Left ventricle myocardium inferior (tissue), 1 donor: ENCODE measurements around the gene FBXO40. TPM values are rescaled to one million over a fixed set of nuclear protein-coding genes. Genes with fewer than 3 reads are reported as not detected.

Experiments used
- DNase-seq: peaks from one replicate; pipeline ENCODE4 v3.0.0-alpha.2; 2020
- H3K27ac ChIP-seq: fragments of 200-600 bp; replicated peaks from 2 replicates; pipeline ENCODE4 v1.8.0; 2021
- H3K27me3 ChIP-seq: fragments of 200-600 bp; 2 replicates; pipeline ENCODE4 v1.8.0; 2021; ENCODE audit warnings: low read depth
- H3K36me3 ChIP-seq: fragments of 200-600 bp; 2 replicates; pipeline ENCODE4 v1.8.0; 2021
- H3K4me1 ChIP-seq: fragments of 200-600 bp; 2 replicates; pipeline ENCODE4 v1.8.0; 2021
- H3K4me3 ChIP-seq: fragments of 200-600 bp; 2 replicates; pipeline ENCODE4 v1.8.0; 2021; ENCODE audit warnings: mild to moderate bottlenecking, moderate library complexity
- H3K9me3 ChIP-seq: fragments of 200-600 bp; replicated peaks from 2 replicates; pipeline ENCODE4 v1.8.0; 2021
- intact Hi-C: fragments of 100-400 bp; cut with micrococcal nuclease; formaldehyde crosslinking; loops from one replicate; pipeline ENCODE4 v1.11.0; 2022
- total RNA-seq: library from RNA; stranded (reverse); fragmentation: NEBNext Ultra II Directional; extraction: Animal tissue kit (Norgen Biotek cat#: 25700); gene quantifications from one replicate; pipeline ENCODE4 v1.2.1, GENCODE V29; 2021
- TF ChIP-seq, protein P1 (sequence below): fragments of 200-600 bp; IDR thresholded peaks from 2 replicates; pipeline ENCODE4 v1.8.0; 2021; ENCODE audit warnings: antibody characterized with exemption, mild to moderate bottlenecking, borderline replicate concordance
- donor health status: DM: no; HTN: yes; CAD: no; lungs with severe emphysema.

Gene FBXO40
- total RNA-seq, 1 donor from 2014 or later = 245 TPM

GRCh38 chr3:121621491-121621890 is 28.3 kb downstream of the FBXO40 start:
- no peak for DNase-seq
- Histone ChIP-seq H3K4me1 (peaks cover 24% of the 10 kb centered on the region), H3K27me3 (no peaks in the 10 kb centered on the region), H3K36me3 (peaks cover 22% of the 10 kb centered on the region), H3K4me3 (no peak overlapping the region), H3K9me3 (no peaks in the 10 kb centered on the region), H3K27ac (no peak overlapping the region)
- intact Hi-C loops = no loop called here
- TF ChIP-seq, protein P1, sequence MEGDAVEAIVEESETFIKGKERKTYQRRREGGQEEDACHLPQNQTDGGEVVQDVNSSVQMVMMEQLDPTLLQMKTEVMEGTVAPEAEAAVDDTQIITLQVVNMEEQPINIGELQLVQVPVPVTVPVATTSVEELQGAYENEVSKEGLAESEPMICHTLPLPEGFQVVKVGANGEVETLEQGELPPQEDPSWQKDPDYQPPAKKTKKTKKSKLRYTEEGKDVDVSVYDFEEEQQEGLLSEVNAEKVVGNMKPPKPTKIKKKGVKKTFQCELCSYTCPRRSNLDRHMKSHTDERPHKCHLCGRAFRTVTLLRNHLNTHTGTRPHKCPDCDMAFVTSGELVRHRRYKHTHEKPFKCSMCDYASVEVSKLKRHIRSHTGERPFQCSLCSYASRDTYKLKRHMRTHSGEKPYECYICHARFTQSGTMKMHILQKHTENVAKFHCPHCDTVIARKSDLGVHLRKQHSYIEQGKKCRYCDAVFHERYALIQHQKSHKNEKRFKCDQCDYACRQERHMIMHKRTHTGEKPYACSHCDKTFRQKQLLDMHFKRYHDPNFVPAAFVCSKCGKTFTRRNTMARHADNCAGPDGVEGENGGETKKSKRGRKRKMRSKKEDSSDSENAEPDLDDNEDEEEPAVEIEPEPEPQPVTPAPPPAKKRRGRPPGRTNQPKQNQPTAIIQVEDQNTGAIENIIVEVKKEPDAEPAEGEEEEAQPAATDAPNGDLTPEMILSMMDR = no peak

DNA sequence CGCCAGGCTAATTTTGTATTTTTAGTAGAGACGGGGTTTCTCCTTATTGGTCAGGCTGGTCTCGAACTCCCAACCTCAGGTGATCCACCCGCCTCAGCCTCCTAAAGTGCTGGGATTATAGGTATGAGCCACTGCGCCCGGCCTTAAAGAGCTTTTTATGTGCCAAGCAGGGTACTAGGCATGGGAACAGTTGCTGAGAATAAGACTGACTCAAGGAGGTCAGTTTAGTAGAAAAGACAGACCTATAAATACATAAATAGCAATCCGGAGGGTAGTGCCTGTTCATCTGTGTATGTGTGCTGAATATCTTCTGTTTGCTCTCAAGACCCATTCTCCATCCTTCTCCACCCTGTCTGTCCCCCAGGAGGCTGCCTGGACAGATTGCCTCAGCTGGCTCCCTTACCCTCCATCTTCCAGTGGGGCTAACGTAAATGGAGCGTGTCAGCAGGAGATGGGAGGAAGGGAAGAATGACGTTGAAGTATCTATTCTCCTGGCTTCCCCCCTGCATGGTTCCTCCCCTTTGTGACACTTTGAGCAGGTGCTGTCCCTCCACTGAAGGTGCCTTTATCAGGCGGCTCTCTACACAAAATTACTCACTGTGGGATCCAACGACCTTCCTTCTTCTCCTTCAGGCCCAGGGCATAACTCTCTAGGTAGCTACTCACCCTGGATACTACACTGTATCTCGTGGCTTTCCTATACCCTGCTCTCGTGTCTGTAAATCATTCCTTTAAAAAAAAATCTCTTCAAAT is 31.1 kb downstream of the FBXO40 start:
- H3K27me3 ChIP-seq = no peaks in the 10 kb centered on the region
- H3K4me1 ChIP-seq = peaks cover 52% of the 10 kb centered on the region
- H3K4me3 ChIP-seq = peak overlapping the region; percentile 28
- TF ChIP-seq, protein P1 = no peak
- no peak for DNase-seq
- intact Hi-C loops = no loop called here
- H3K9me3 ChIP-seq = no peaks in the 10 kb centered on the region
- H3K27ac ChIP-seq = peak overlapping the region; percentile 55
- peaks cover 35% of the 10 kb centered on the region for H3K36me3 ChIP-seq

DNA sequence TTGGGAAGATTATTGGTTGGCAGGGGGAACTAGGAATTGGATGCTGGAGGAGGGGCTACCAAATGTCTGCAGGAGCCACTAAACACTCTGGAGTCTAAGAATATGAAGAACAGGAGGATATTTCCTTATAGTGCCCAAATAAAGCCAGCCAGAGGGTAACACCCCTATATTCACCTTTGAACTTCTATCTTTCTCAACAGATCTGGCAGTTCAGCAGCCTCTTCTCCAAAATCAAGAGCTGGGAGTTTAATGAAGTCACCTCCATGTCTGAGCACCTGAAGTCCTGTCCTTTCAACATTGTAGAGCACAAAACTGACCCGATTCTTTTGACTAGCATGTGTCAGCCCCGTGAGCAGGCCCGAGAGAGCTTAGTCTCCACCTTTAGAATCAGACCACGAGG is 33.3 kb downstream of the FBXO40 start:
- Histone ChIP-seq H3K9me3 (no peaks in the 10 kb centered on the region), H3K36me3 (peaks cover 25% of the 10 kb centered on the region), H3K27ac (peak overlapping the region; percentile 18), H3K4me3 (no peak overlapping the region), H3K4me1 (peaks cover 62% of the 10 kb centered on the region), H3K27me3 (no peaks in the 10 kb centered on the region)
- intact Hi-C loops = no loop called here
- no peak for DNase-seq
- TF ChIP-seq, protein P1 = no peak

- Histone ChIP-seq H3K27ac (peak overlapping the region; percentile 80), H3K36me3 (peaks cover 23% of the 10 kb centered on the region), H3K27me3 (no peaks in the 10 kb centered on the region), H3K4me3 (no peak overlapping the region), H3K9me3 (no peaks in the 10 kb centered on the region), H3K4me1 (peaks cover 62% of the 10 kb centered on the region)
- DNase-seq = no peak
- TF ChIP-seq, protein P1 = no peak
- intact Hi-C loops = no loop called here
Measured at GRCh38 chr3:121627211-121627610, 34.0 kb downstream of the FBXO40 start.

DNA sequence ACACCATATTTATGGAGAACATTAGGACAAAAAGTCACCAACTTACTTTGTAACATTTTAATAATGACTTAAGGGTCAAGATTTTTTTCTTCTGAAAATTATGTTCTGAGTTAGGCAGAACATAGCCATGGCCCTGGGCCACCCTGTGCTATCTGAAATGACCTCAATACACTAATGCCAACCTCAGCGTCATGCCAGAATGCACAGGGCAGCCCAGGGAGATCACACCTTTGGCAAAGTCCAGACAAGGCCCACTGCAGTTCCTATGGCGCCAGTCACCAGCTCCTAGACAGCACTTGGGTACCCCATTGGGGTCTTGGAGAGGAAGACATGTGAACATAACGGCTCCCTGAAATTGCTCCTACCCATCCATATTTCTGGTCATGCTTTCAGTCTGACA is 34.4 kb downstream of the FBXO40 start:
- intact Hi-C loops = no loop called here
- H3K36me3 ChIP-seq = peaks cover 20% of the 10 kb centered on the region
- peaks cover 62% of the 10 kb centered on the region for H3K4me1 ChIP-seq

More for the DNA sequence above, 34.4 kb downstream of the FBXO40 start:
- no peaks in the 10 kb centered on the region for H3K27me3 ChIP-seq
- H3K27ac ChIP-seq = peak overlapping the region; percentile 80
- peak; percentile 24 for DNase-seq
- TF ChIP-seq, protein P1 = no peak
- no peak overlapping the region for H3K4me3 ChIP-seq
- no peaks in the 10 kb centered on the region for H3K9me3 ChIP-seq
